K562 (cell line): ENCODE data around the gene DRD2. TPM values are rescaled to one million over a fixed set of nuclear protein-coding genes. Genes with fewer than 3 reads are reported as not detected.
A peak's percentile ranks its signal among the peaks of the same experiment; 100 is the strongest.

ENCODE experiments used
- ATAC-seq: fragments of 200-7000 bp; cut with Tn5 transposase; 3 replicates; pipeline ENCODE4 v1.9.1; 2020; ENCODE audit warnings: moderate library complexity
- BruUV-seq: library from RNA; stranded (reverse); fragments of 400-500 nt; replicated peaks from 2 replicates; lab custom pipeline; 2021; lab: Mats Ljungman, UMichigan
- CTCF ChIA-PET: fragments of 300-600 bp; formaldehyde crosslinking; extraction: SDS; loops from one replicate; lab custom pipeline; 2021; ENCODE audit warnings: low intra/inter-chr PET ratio; lab: Yijun Ruan, JAX
- POLR2A ChIA-PET: fragments of 300-600, 350-650 bp; sonication (Branson Sonifier 250); formaldehyde crosslinking; extraction: SDS; loops from one replicate; lab custom pipeline; 2021; ENCODE audit warnings: antibody characterized with exemption, inconsistent platforms; lab: Yijun Ruan, JAX
- DNase-seq, 4 experiments: peaks; one replicate each; pipeline versions ENCODE4 v3.0.0 to v3.0.0-alpha.2; 2011 to 2018; ENCODE audit warnings: low spot score in 3 of 4, mixed read lengths in 3 of 4; ENCODE audit errors: extremely low read depth in 1 of 4
- FAIRE-seq: peaks from 2 replicates; lab custom pipeline; 2011; peaks lifted over from hg19 to GRCh38; lab: Jason Lieb, UNC
- H2AFZ ChIP-seq: 2 replicates; pipeline ENCODE4 v1.6.0; 2011; ENCODE audit warnings: low read depth, low read length, control low read depth, inconsistent platforms
- H3K27ac ChIP-seq: fragments of 200-600 bp; 3 replicates; pipeline ENCODE4 v1.8.0; 2011; ENCODE audit warnings: low read depth, mild to moderate bottlenecking, control low read depth, inconsistent platforms, low read length, moderate library complexity, mixed read lengths; ENCODE audit errors: extremely low read depth
- H3K27me3 ChIP-seq, 2 experiments: fragments of 300-600 bp in 1 of 2; 2 replicates in 1 of 2; 3 replicates in 1 of 2; pipeline versions ENCODE4 v1.6.0 to v1.8.0; 2011; ENCODE audit warnings: inconsistent platforms in 2 of 2, low read length in 2 of 2, mild to moderate bottlenecking in 1 of 2, mixed read lengths in 1 of 2, moderate library complexity in 1 of 2; ENCODE audit not compliant: control insufficient read depth in 2 of 2, insufficient read depth in 2 of 2
- H3K36me3 ChIP-seq: fragments of 300-600 bp; 3 replicates; pipeline ENCODE4 v1.8.0; 2011; ENCODE audit warnings: mild to moderate bottlenecking, low read length, inconsistent platforms; ENCODE audit not compliant: control insufficient read depth, insufficient read depth
- H3K4me1 ChIP-seq, 2 experiments: fragments of 200-600 bp in 1 of 2; replicated peaks in 1 of 2; 2 replicates in 1 of 2; 3 replicates in 1 of 2; pipeline versions ENCODE4 v1.5.1 to v1.8.0; 2011; ENCODE audit warnings: inconsistent platforms in 2 of 2, low read length in 2 of 2, mild to moderate bottlenecking in 1 of 2, mixed read lengths in 1 of 2, moderate library complexity in 1 of 2; ENCODE audit not compliant: control insufficient read depth in 2 of 2, insufficient read depth in 2 of 2
- H3K4me2 ChIP-seq: 2 replicates; pipeline ENCODE4 v1.6.1; 2011; ENCODE audit warnings: low read length, control low read depth, inconsistent platforms, mixed read lengths; ENCODE audit not compliant: insufficient read depth
- H3K4me3 ChIP-seq: fragments of 200-600 bp; sonication (generic), shearing (Covaris generic); 2 replicates; pipeline ENCODE4 v1.5.1; 2016; ENCODE audit warnings: control low read depth, inconsistent platforms
- H3K79me2 ChIP-seq: fragments of 200-600 bp; 3 replicates; pipeline ENCODE4 v1.8.0; 2011; ENCODE audit warnings: low read length, inconsistent platforms; ENCODE audit not compliant: control insufficient read depth, insufficient read depth
- H3K9ac ChIP-seq, 2 experiments: 2 replicates each; pipeline versions ENCODE4 v1.6.0 to v1.6.1; 2011; ENCODE audit warnings: low read depth in 2 of 2, low read length in 2 of 2, control low read depth in 1 of 2, inconsistent platforms in 1 of 2, mild to moderate bottlenecking in 1 of 2, mixed read lengths in 1 of 2; ENCODE audit not compliant: insufficient read depth in 1 of 2
- H3K9me1 ChIP-seq: one replicate; pipeline ENCODE4 v1.6.0; 2011; ENCODE audit warnings: inconsistent platforms, mild to moderate bottlenecking, low read length, moderate library complexity; ENCODE audit not compliant: control insufficient read depth, insufficient read depth
- H3K9me3 ChIP-seq: replicated peaks from 2 replicates; pipeline ENCODE4 v1.5.1; 2011; ENCODE audit warnings: low read depth, low read length, inconsistent platforms; ENCODE audit not compliant: control insufficient read depth, insufficient read depth
- H4K20me1 ChIP-seq: replicated peaks from 2 replicates; pipeline ENCODE4 v1.6.1; 2011; ENCODE audit warnings: low read length, inconsistent platforms, mixed read lengths; ENCODE audit not compliant: control insufficient read depth, insufficient read depth
- ILF3 ChIP-seq: fragments of 450-650 bp; IDR thresholded peaks from 2 replicates; pipeline ENCODE4 v1.6.1; 2018; ENCODE audit warnings: antibody characterized with exemption, mild to moderate bottlenecking, moderate library complexity, borderline replicate concordance
- NR2C1 ChIP-seq, 2 experiments: fragments of 450-650 bp; IDR thresholded peaks; 2 replicates each; pipeline ENCODE4 v1.6.1; 2017; ENCODE audit warnings: mild to moderate bottlenecking in 2 of 2, antibody characterized with exemption in 1 of 2, inconsistent platforms in 1 of 2, missing compliant biosample characterization in 1 of 2, missing genetic modification characterization in 1 of 2
- NR2C2 ChIP-seq, 2 experiments: fragments of 200-800 bp in 1 of 2; sonication (Bioruptor generic) in 1 of 2; sonication (generic) in 1 of 2; formaldehyde crosslinking in 1 of 2; IDR thresholded peaks; 2 replicates each; pipeline versions ENCODE4 v1.6.1 to v1.8.0; 2016 to 2022; ENCODE audit warnings: mild to moderate bottlenecking in 1 of 2, missing compliant biosample characterization in 1 of 2, missing genetic modification characterization in 1 of 2, missing genetic modification reagents in 1 of 2
- RBFOX2 ChIP-seq: fragments of 200-400 bp; formaldehyde crosslinking; IDR thresholded peaks from 2 replicates; pipeline ENCODE4 v1.6.1; 2017; ENCODE audit warnings: low read depth, mild to moderate bottlenecking, low read length, moderate library complexity
- SRF ChIP-seq, 2 experiments: fragments of 250-450, 450-650 bp in 1 of 2; sonication (Bioruptor Pico) in 1 of 2; sonication (generic) in 1 of 2; formaldehyde crosslinking; IDR thresholded peaks; 2 replicates each; pipeline versions ENCODE4 v1.5.0 to v1.5.1; 2020 to 2022; ENCODE audit warnings: mild to moderate bottlenecking in 1 of 2, missing genetic modification reagents in 1 of 2
- ZBTB40 ChIP-seq, 2 experiments: fragments of 450-650 bp in 1 of 2; sonication (generic) in 1 of 2; formaldehyde crosslinking in 1 of 2; IDR thresholded peaks; 2 replicates each; pipeline versions ENCODE4 v1.7.1 to v1.9.0; 2016 to 2022; ENCODE audit warnings: inconsistent platforms in 1 of 2, mild to moderate bottlenecking in 1 of 2, missing genetic modification reagents in 1 of 2
- ZFPM2 ChIP-seq: fragments of 250-450 bp; sonication (Bioruptor Pico); IDR thresholded peaks from 2 replicates; pipeline ENCODE4 v1.5.1; 2022; ENCODE audit warnings: mild to moderate bottlenecking
- WGBS: fragments of 100-300 bp; shearing (Covaris generic); methylation state at CpG from one replicate; pipeline ENCODE4 v1.1.6; 2016; ENCODE audit warnings: low coverage, mixed read lengths; ENCODE audit not compliant: insufficient coverage; ENCODE audit errors: missing lambda C conversion rate; 5-methylcytosine and 5-hydroxymethylcytosine counted together
- in situ Hi-C: fragments of 300-500 bp; cut with MboI; formaldehyde crosslinking; loops from 4 replicates; pipeline ENCODE4 v1.15.0; 2018; ENCODE audit warnings: inconsistent platforms, mixed read lengths
- intact Hi-C: fragments of 100-400 bp; cut with micrococcal nuclease; formaldehyde crosslinking; loops from 2 replicates; pipeline ENCODE4 v1.14.2; 2022
- polyA plus RNA-seq, 8 experiments: library from polyadenylated mRNA; depleted of rRNA in 4 of 8; stranded (reverse) in 5 of 8; unstranded in 3 of 8; fragments of >200 nt; fragmentation: Nextera tagmentation in 2 of 8; fragmentation: Illumina TruSeq in 1 of 8; extraction: Ambion mirVana in 2 of 8; extraction: Trizol in 1 of 8; gene quantifications; 2 replicates each; pipeline versions ENCODE4 v1.2.1 to v1.2.3, GENCODE V29; 2011 to 2014; ENCODE audit warnings: inconsistent platforms in 1 of 8, missing spikeins in 1 of 8
- total RNA-seq, 7 experiments: library from RNA; depleted of rRNA in 6 of 7; stranded (reverse); fragments of >200 nt in 6 of 7; fragmentation: Illumina TruSeq in 2 of 7; extraction: Trizol in 2 of 7; gene quantifications; 2 replicates each; pipeline versions ENCODE4 v1.2.1 to v1.2.3, GENCODE V29; 2011 to 2021; ENCODE audit warnings: low replicate concordance in 1 of 7

Gene DRD2
- total and polyA plus RNA-seq, 9 of the 15 experiments (the other 6 are each of a cell fraction or from before 2014, with no cell fraction given), result not detected

GRCh38 chr11:113398669-113399430, 76.3 kb downstream of the DRD2 start:
- in situ Hi-C loops, result no loop called here
- POLR2A ChIA-PET, result interaction anchor here (1.1 kb wide), 1 partner anchor 63 kb away, joined by 3 read pairs; no protein-coding TSS in a partner anchor
- intact Hi-C loops, result no loop called here
- Histone ChIP-seq H2AFZ (no peak overlapping the region), H3K9me1 (no peaks in the 10 kb centered on the region), H3K9ac (no peak overlapping the region), H3K9me3 (no peaks in the 10 kb centered on the region), H3K4me1 (0 out of 5 replicates have a peak, but pooled peaks cover 0 to 5% of the 10 kb centered on the region in 2 experiments), H3K4me2 (no peak overlapping the region), H3K36me3 (no peaks in the 10 kb centered on the region), H4K20me1 (peaks cover 7% of the 10 kb centered on the region; the same call in 1 of the 2 replicates), H3K27me3 (peaks cover 10 to 62% of the 10 kb centered on the region in 2 experiments; a peak in 4 of 5 replicates), H3K79me2 (no peaks in the 10 kb centered on the region), H3K4me3 (no peak overlapping the region), H3K27ac (no peak overlapping the region)
- 1% methylated on average over 23 of the region's 24 CpGs for WGBS
- CTCF ChIA-PET, result no interaction called here
- FAIRE-seq (no peak), DNase-seq (no peak), ATAC-seq (no peak)
- TF ChIP-seq ZFPM2 (CRISPR knock-in tag) (no peak), ZBTB40 (IDR thresholded peaks at IDR 0.05) (no peak), ZBTB40 (CRISPR knock-in tag; IDR thresholded peaks at IDR 0.05) (no peak), RBFOX2 (no peak), SRF (CRISPR knock-in tag; IDR thresholded peaks at IDR 0.05) (no peak), NR2C1 (IDR thresholded peaks at IDR 0.05) (peak; percentile 61), NR2C1 (tag; IDR thresholded peaks at IDR 0.05) (peak; percentile 68; the same call in 1 of the 2 replicates), ILF3 (no peak), NR2C2 (CRISPR knock-in tag; IDR thresholded peaks at IDR 0.05) (peak; percentile 77; the same call in 1 of the 2 replicates), NR2C2 (tag; IDR thresholded peaks at IDR 0.05) (peak; percentile 55; the same call in 1 of the 2 replicates)
- no TSS peak for BruUV-seq
